Upper lobe of left lung (tissue), 6 donors: ENCODE data around the gene PATL2. TPM values are rescaled to one million over a fixed set of nuclear protein-coding genes. Genes with fewer than 3 reads are reported as not detected.

Experiments
- ATAC-seq, 2 donors: fragments of 200-7000 bp; cut with Tn5 transposase; one replicate each; pipeline ENCODE4 v1.9.1; 2022; ENCODE audit warnings: mild to moderate bottlenecking in 2 of 2, moderate library complexity in 2 of 2; ENCODE audit not compliant: low FRiP score in 2 of 2
- DNase-seq, 2 donors: peaks; one replicate each; pipeline ENCODE4 v3.0.0-alpha.2; 2019 to 2020
- H3K27ac ChIP-seq, 4 donors: fragments of 200-600 bp; sonication (generic); one replicate each; pipeline ENCODE4 v1.5.1; 2016 to 2019
- H3K27me3 ChIP-seq, 4 donors: fragments of 200-600 bp; sonication (generic); one replicate each; pipeline ENCODE4 v1.5.1; 2017 to 2019
- H3K36me3 ChIP-seq, 4 donors: fragments of 200-600 bp; sonication (generic); one replicate each; pipeline ENCODE4 v1.5.1; 2016 to 2019
- H3K4me1 ChIP-seq, 4 donors: fragments of 200-600 bp; sonication (generic); one replicate each; pipeline ENCODE4 v1.5.1; 2018 to 2019
- H3K4me3 ChIP-seq, 4 donors: fragments of 200-600 bp; sonication (generic); one replicate each; pipeline ENCODE4 v1.5.1; 2017 to 2019; ENCODE audit warnings: mild to moderate bottlenecking in 2 of 4, moderate library complexity in 1 of 4
- H3K9me3 ChIP-seq, 4 donors: fragments of 200-600 bp; sonication (generic); one replicate each; pipeline ENCODE4 v1.5.1; 2018 to 2019
- CTCF ChIP-seq, 6 experiments: fragments of 450-650 bp in 4 of 6; fragments of 200-600 bp in 2 of 6; sonication (generic) in 2 of 6; IDR thresholded peaks; one replicate each; pipeline ENCODE4 v1.5.1; 2016 to 2019; ENCODE audit warnings: antibody characterized with exemption in 6 of 6
- EP300 ChIP-seq, 4 donors: sonication (generic); formaldehyde crosslinking; IDR thresholded peaks; one replicate each; pipeline ENCODE4 v1.5.1; 2017; ENCODE audit warnings: antibody characterized with exemption in 4 of 4, control low read depth in 2 of 4
- POLR2A ChIP-seq, 4 donors: fragments of 450-650 bp; IDR thresholded peaks; one replicate each; pipeline ENCODE4 v1.5.1; 2016 to 2017; ENCODE audit warnings: antibody characterized with exemption in 4 of 4, mild to moderate bottlenecking in 2 of 4
- POLR2AphosphoS5 ChIP-seq, 2 donors: sonication (generic); formaldehyde crosslinking; IDR thresholded peaks; one replicate each; pipeline ENCODE4 v1.5.1; 2017; ENCODE audit warnings: antibody characterized with exemption in 2 of 2
- WGBS, 2 donors: methylation state at CpG; one replicate each; pipeline ENCODE4 v1.1.5; 2017 to 2018; 5-methylcytosine and 5-hydroxymethylcytosine counted together
- total RNA-seq, 6 donors: library from RNA; depleted of rRNA in 4 of 6; stranded (reverse); fragments of >200 nt in 4 of 6; gene quantifications; one replicate each; pipeline versions ENCODE4 v1.1.0 to v1.2.1, GENCODE V29; 2016 to 2021
- donor health status: DM: no; HTN: no; CAD: no; lungs with moderate emphysema.
- donor health status: DM: no; HTN: yes; CAD: no; lungs with severe emphysema.

PATL2 gene
- total RNA-seq, 6 donors from 2014 or later, result 2.6 to 30.4 (median 7.8) TPM

DNA sequence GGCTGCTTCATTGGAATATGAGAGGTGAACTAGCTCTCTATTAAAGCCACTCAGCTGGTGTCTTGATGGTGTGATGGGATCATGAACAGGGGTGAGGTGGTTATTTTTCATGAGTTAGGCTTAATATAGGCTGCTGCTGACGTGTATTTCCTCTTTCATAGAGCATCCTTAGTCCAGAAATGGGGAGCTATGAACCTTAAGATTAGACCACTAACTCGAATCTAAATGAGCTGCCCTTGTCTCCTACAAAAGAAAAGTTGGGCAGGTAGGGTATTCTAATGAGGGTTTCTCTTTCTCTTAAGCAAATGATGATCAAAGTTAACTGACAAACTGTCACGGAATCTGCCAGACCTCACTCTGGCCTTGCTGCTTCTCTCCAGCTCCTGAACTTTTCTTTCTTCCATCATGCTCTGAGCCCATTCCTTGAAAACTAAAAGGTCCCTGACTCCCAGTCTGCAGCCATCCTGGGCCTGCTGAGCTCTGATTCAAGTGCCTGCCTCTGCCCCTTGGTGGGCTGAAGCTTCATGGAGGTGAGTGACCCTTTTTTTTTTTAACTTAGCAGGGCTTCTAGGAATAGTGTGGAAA, 25.1 kb upstream of the PATL2 start, which contains the start of gene TRIM69:
Gene TRIM69 (plus strand): TSS at position 348 of the 585 bp plus-strand sequence. CDS start 177 bp downstream, at position 525.
- H3K36me3 ChIP-seq, result peaks cover 0 to 9% (median 0%) of the 10 kb centered on the region in 4 donors
- H3K27ac ChIP-seq, result peak within 1 kb of the TSS; percentile 69 to 79 (median 78)
- no peaks in the 10 kb centered on the region for H3K27me3 ChIP-seq
- DNase-seq (no peak), ATAC-seq (peak in 1 of 2 donors; percentile 6)
- peak within 1 kb of the TSS in 1 of 4 donors; percentile 10 for H3K4me3 ChIP-seq
- H3K9me3 ChIP-seq, result no peaks in the 10 kb centered on the region
- H3K4me1 ChIP-seq, result peaks cover 7 to 24% (median 19%) of the 10 kb centered on the region in 4 donors
- TF ChIP-seq POLR2A (IDR thresholded peaks at IDR 0.05) (no peak), POLR2AphosphoS5 (IDR thresholded peaks at IDR 0.05) (no peak), CTCF (IDR thresholded peaks at IDR 0.05) (no peak), EP300 (IDR thresholded peaks at IDR 0.05) (no peak)
- WGBS, 2 donors, result 70 to 73% methylated on average over 3 of the region's 3 CpGs

- H3K9me3 ChIP-seq, result no peaks in the 10 kb centered on the region
- peaks cover 0 to 9% (median 0%) of the 10 kb centered on the region in 4 donors for H3K36me3 ChIP-seq
- ATAC-seq, result peak; percentile 66 to 81
- DNase-seq, result peak in 1 of 2 donors; percentile 51
- H3K27ac ChIP-seq, result peak overlapping the region; percentile 69 to 79 (median 78)
- no peaks in the 10 kb centered on the region for H3K27me3 ChIP-seq
- peak overlapping the region in 1 of 4 donors; percentile 10 for H3K4me3 ChIP-seq
- TF ChIP-seq POLR2AphosphoS5 (IDR thresholded peaks at IDR 0.05), result peak in 1 of 2 donors; percentile 11
- no peak for TF ChIP-seq EP300 (IDR thresholded peaks at IDR 0.05)
- TF ChIP-seq POLR2A (IDR thresholded peaks at IDR 0.05), result peak in 1 of 4 donors; percentile 44
- TF ChIP-seq CTCF (IDR thresholded peaks at IDR 0.05), result peak in 1 of 6 experiments; percentile 13
- peaks cover 9 to 28% (median 21%) of the 10 kb centered on the region in 4 donors for H3K4me1 ChIP-seq
- WGBS, 2 donors, result 31 to 38% methylated on average over 8 of the region's 8 CpGs
These were observed 24.5 kb upstream of the PATL2 start for GRCh38 chr15:44735482-44736180.

GRCh38 chr15:44734839-44735481, 23.8 kb upstream of the PATL2 start:
- no peak for TF ChIP-seq EP300 (IDR thresholded peaks at IDR 0.05)
- no peak for TF ChIP-seq POLR2AphosphoS5 (IDR thresholded peaks at IDR 0.05)
- TF ChIP-seq CTCF (IDR thresholded peaks at IDR 0.05), result no peak
- TF ChIP-seq POLR2A (IDR thresholded peaks at IDR 0.05), result no peak
- Histone ChIP-seq H3K4me1 (peaks cover 15 to 32% (median 27%) of the 10 kb centered on the region in 4 donors), H3K9me3 (no peaks in the 10 kb centered on the region), H3K36me3 (peaks cover 0 to 9% (median 0%) of the 10 kb centered on the region in 4 donors), H3K27ac (peak overlapping the region; percentile 69 to 79 (median 78)), H3K4me3 (no peak overlapping the region), H3K27me3 (no peaks in the 10 kb centered on the region)
- DNase-seq (no peak), ATAC-seq (no peak)
- 69 to 70% methylated on average over 2 of the region's 2 CpGs for WGBS, 2 donors

- H3K4me1 ChIP-seq, result peaks cover 37 to 58% (median 47%) of the 10 kb centered on the region in 4 donors
- H3K9me3 ChIP-seq, result no peaks in the 10 kb centered on the region
- H3K36me3 ChIP-seq, result peaks cover 0 to 9% (median 0%) of the 10 kb centered on the region in 4 donors
- DNase-seq (peak in 1 of 2 donors; percentile 42), ATAC-seq (peak; percentile 21 to 26)
- TF ChIP-seq EP300 (IDR thresholded peaks at IDR 0.05), result no peak
- TF ChIP-seq POLR2A (IDR thresholded peaks at IDR 0.05), result no peak
- TF ChIP-seq CTCF (IDR thresholded peaks at IDR 0.05), result peak in 1 of 6 experiments; percentile 3
- no peak for TF ChIP-seq POLR2AphosphoS5 (IDR thresholded peaks at IDR 0.05)
- no peaks in the 10 kb centered on the region for H3K27me3 ChIP-seq
- WGBS, 2 donors, result 1 to 5% methylated on average over 14 to 21 of the region's 21 CpGs
- H3K4me3 ChIP-seq, result peak overlapping the region; percentile 60 to 78 (median 70)
- H3K27ac ChIP-seq, result peak overlapping the region; percentile 92 to 100 (median 99)
These were observed 18.4 kb upstream of the PATL2 start for GRCh38 chr15:44729408-44730127.
